ENCODE measurements around the gene GNG8.
A peak's percentile ranks its signal among the peaks of the same experiment; 100 is the strongest.

GNG8 gene

GRCh38 chr19:46600384-46601317 is 35.4 kb downstream of the GNG8 start:
- DNase-seq: peak; percentile 89 to 92

- no peak for DNase-seq
These were observed 36.2 kb downstream of the GNG8 start for GRCh38 chr19:46599716-46600373.

- no peak for DNase-seq
These were observed 37.6 kb downstream of the GNG8 start for GRCh38 chr19:46598372-46598917.

GRCh38 chr19:46596008-46596407 is 40.0 kb downstream of the GNG8 start:
- no peak for DNase-seq

GRCh38 chr19:46591870-46592269 is 44.1 kb downstream of the GNG8 start:
- no peak for DNase-seq

GRCh38 chr19:46591254-46591653 is 44.7 kb downstream of the GNG8 start:
- no peak for DNase-seq

GRCh38 chr19:46587861-46588260 is 48.1 kb downstream of the GNG8 start:
- DNase-seq: no peak

GRCh38 chr19:46586294-46586693 is 49.7 kb downstream of the GNG8 start:
- DNase-seq: no peak

- no peak for DNase-seq
These were observed 50.5 kb downstream of the GNG8 start for GRCh38 chr19:46585539-46585938.
